Endothelial cell of umbilical vein (primary cell): ENCODE measurements around the gene PNLDC1. TPM values are rescaled to one million over a fixed set of nuclear protein-coding genes. Genes with fewer than 3 reads are reported as not detected.

Experiments
- BruUV-seq: library from RNA; stranded (reverse); fragments of 400-500 nt; replicated peaks from 2 replicates; lab custom pipeline; 2021; lab: Mats Ljungman, UMichigan
- CTCF ChIA-PET: fragments of 300-600, 350-600 bp; sonication (Branson Sonifier 250); formaldehyde crosslinking; loops from one replicate; lab custom pipeline; 2021; ENCODE audit warnings: antibody characterized with exemption, inconsistent platforms; lab: Charles Lee
- POLR2A ChIA-PET: fragments of 300-600, 350-600 bp; sonication (Branson Sonifier 250); formaldehyde crosslinking; loops from one replicate; lab custom pipeline; 2021; ENCODE audit warnings: antibody characterized with exemption, inconsistent platforms; lab: Charles Lee
- DNase-seq: peaks from one replicate; pipeline ENCODE4 v3.0.0-alpha.2; 2011; ENCODE audit warnings: low read depth, low spot score
- FAIRE-seq: peaks from 2 replicates; lab custom pipeline; 2011; peaks lifted over from hg19 to GRCh38; lab: Jason Lieb, UNC
- H2AFZ ChIP-seq: 2 replicates; pipeline ENCODE4 v1.6.0; 2012; ENCODE audit warnings: low read depth, low read length, control low read depth, inconsistent platforms
- H3K27ac ChIP-seq: 2 replicates; pipeline ENCODE4 v1.5.1; 2011; ENCODE audit warnings: low read depth, mild to moderate bottlenecking, control low read depth, low read length, moderate library complexity; ENCODE audit not compliant: insufficient read depth
- H3K27me3 ChIP-seq, 2 experiments: 2 replicates each; pipeline versions ENCODE4 v1.6.0 to v1.6.1; 2011; ENCODE audit warnings: low read length in 2 of 2, mixed read lengths in 1 of 2; ENCODE audit not compliant: control insufficient read depth in 2 of 2, insufficient read depth in 2 of 2
- H3K36me3 ChIP-seq, 2 experiments: 2 replicates in 1 of 2; 3 replicates in 1 of 2; pipeline ENCODE4 v1.5.1; 2011; ENCODE audit warnings: low read length in 2 of 2, mild to moderate bottlenecking in 1 of 2, moderate library complexity in 1 of 2; ENCODE audit not compliant: control insufficient read depth in 2 of 2, insufficient read depth in 2 of 2; ENCODE audit errors: extremely low read depth in 1 of 2
- H3K4me1 ChIP-seq: 3 replicates; pipeline ENCODE4 v1.5.1; 2011; ENCODE audit warnings: mild to moderate bottlenecking, low read length; ENCODE audit not compliant: control insufficient read depth, insufficient read depth; ENCODE audit errors: extremely low read depth
- H3K4me2 ChIP-seq: 2 replicates; pipeline ENCODE4 v1.6.1; 2011; ENCODE audit warnings: low read length, control low read depth, mixed read lengths; ENCODE audit not compliant: insufficient read depth
- H3K4me3 ChIP-seq, 3 experiments: fragments of 200-600 bp in 1 of 3; sonication (generic), shearing (Covaris generic) in 1 of 3; replicated peaks in 1 of 3; 2 replicates each; pipeline ENCODE4 v1.5.1; 2011 to 2016; ENCODE audit warnings: control low read depth in 3 of 3, low read length in 3 of 3, mild to moderate bottlenecking in 2 of 3, inconsistent platforms in 1 of 3, low read depth in 1 of 3, moderate library complexity in 1 of 3; ENCODE audit not compliant: insufficient read depth in 1 of 3
- H3K79me2 ChIP-seq: 2 replicates; pipeline ENCODE4 v1.6.0; 2012; ENCODE audit warnings: low read length, inconsistent platforms; ENCODE audit not compliant: control insufficient read depth, insufficient read depth
- H3K9ac ChIP-seq: replicated peaks from 2 replicates; pipeline ENCODE3; 2011; ENCODE audit warnings: low read length, control low read depth; ENCODE audit not compliant: insufficient read depth; ENCODE audit errors: extremely low read depth
- H3K9me1 ChIP-seq: replicated peaks from 3 replicates; pipeline ENCODE4 v1.6.0; 2011; ENCODE audit warnings: mild to moderate bottlenecking, low read length; ENCODE audit not compliant: control insufficient read depth, insufficient read depth; ENCODE audit errors: extremely low read depth
- H3K9me3 ChIP-seq: replicated peaks from 2 replicates; pipeline ENCODE4 v1.5.1; 2012; ENCODE audit warnings: low read length, inconsistent platforms; ENCODE audit not compliant: control insufficient read depth, insufficient read depth
- H4K20me1 ChIP-seq: replicated peaks from 2 replicates; pipeline ENCODE3; 2011; ENCODE audit warnings: mild to moderate bottlenecking, low read length; ENCODE audit not compliant: control insufficient read depth, insufficient read depth; ENCODE audit errors: extremely low read depth
- EZH2 ChIP-seq: IDR thresholded peaks from 2 replicates; pipeline ENCODE4 v1.6.1; 2012; ENCODE audit warnings: borderline replicate concordance, low read depth, mild to moderate bottlenecking, moderate library complexity, low read length, inconsistent platforms; ENCODE audit not compliant: severe bottlenecking
- FOS ChIP-seq: IDR thresholded peaks from 2 replicates; pipeline ENCODE4 v1.6.1; 2011; ENCODE audit warnings: mild to moderate bottlenecking, low read length, moderate library complexity, borderline replicate concordance; ENCODE audit not compliant: insufficient read depth
- GATA2 ChIP-seq: IDR thresholded peaks from 2 replicates; pipeline ENCODE4 v1.7.0; 2011; ENCODE audit warnings: low read depth, mild to moderate bottlenecking, moderate library complexity, mixed read lengths, low read length; ENCODE audit not compliant: insufficient read length, insufficient read depth
- JUN ChIP-seq: IDR thresholded peaks from 2 replicates; pipeline ENCODE4 v1.6.1; 2011; ENCODE audit warnings: borderline replicate concordance, low read depth; ENCODE audit not compliant: insufficient read length, insufficient read depth
- MAX ChIP-seq: IDR thresholded peaks from 2 replicates; pipeline ENCODE4 v1.6.1; 2011; ENCODE audit not compliant: insufficient read depth, insufficient read length
- MYC ChIP-seq: IDR thresholded peaks from one replicate; pipeline ENCODE4 v1.6.1; 2011; ENCODE audit warnings: mild to moderate bottlenecking, low read depth, low read length
- POLR2A ChIP-seq: IDR thresholded peaks from 2 replicates; pipeline ENCODE4 v1.6.1; 2012; ENCODE audit warnings: low read depth, mild to moderate bottlenecking, control low read depth, low read length
- POLR2AphosphoS5 ChIP-seq: IDR thresholded peaks from 2 replicates; pipeline ENCODE4 v1.6.1; 2012; ENCODE audit warnings: low read depth, mild to moderate bottlenecking, control low read depth, low read length, moderate library complexity; ENCODE audit not compliant: insufficient read depth
- dilution Hi-C: fragments of 300-500 bp; cut with MboI; formaldehyde crosslinking; loops from one replicate; pipeline ENCODE4 v1.15.0; 2019; ENCODE audit warnings: low sequenced_read_pairs; ENCODE audit not compliant: extremely low pct_ligation_motif_present
- intact Hi-C: fragments of 100-400 bp; cut with micrococcal nuclease; formaldehyde crosslinking; loops from one replicate; pipeline ENCODE4 v1.10.0; 2022
- polyA plus RNA-seq, 4 experiments: library from polyadenylated mRNA; depleted of rRNA in 3 of 4; stranded (reverse) in 3 of 4; unstranded in 1 of 4; fragments of >200 nt; gene quantifications; 2 replicates each; pipeline versions ENCODE4 v1.2.1 to v1.2.3, GENCODE V29; 2011 to 2012; ENCODE audit warnings: missing spikeins in 1 of 4
- total RNA-seq: library from RNA; stranded (reverse); gene quantifications from 2 replicates; pipeline ENCODE4 v1.2.3, GENCODE V29; 2021
- TF ChIP-seq, protein P1 (sequence below), 2 donors: IDR thresholded peaks; 1 replicate in 1 of 2; 2 replicates in 1 of 2; pipeline ENCODE4 v1.5.1; 2011; ENCODE audit warnings: low read length in 2 of 2, mild to moderate bottlenecking in 2 of 2, moderate library complexity in 2 of 2, control low read depth in 1 of 2, inconsistent platforms in 1 of 2, low read depth in 1 of 2; ENCODE audit not compliant: insufficient read depth in 1 of 2; ENCODE audit errors: extremely low read depth in 1 of 2

Gene PNLDC1
- total and polyA plus RNA-seq, 2 donors (not counting 3 experiments of a cell fraction or from before 2014, with no cell fraction given) = not detected

DNA sequence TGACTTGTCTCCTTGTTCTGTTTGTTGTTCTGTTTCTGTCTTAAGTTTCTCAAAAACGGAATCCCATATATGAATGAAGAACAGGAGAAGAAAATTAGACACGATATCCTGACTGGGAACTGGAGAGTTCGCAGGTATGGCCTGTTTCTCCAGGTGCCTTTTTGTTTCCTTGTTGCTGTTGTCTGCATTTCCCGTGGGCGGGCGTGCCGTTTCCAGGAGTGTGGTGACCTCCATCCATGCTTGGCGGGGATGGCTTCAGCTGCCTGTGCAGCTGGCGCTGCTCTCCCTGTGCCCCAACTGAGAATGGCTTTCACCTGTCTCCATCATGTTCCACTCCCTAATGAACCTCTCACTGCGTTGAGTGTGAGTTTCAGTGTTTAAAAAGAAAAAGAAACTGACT is 4.4 kb downstream of the PNLDC1 start:
- no peaks in the 10 kb centered on the region for H3K9me3 ChIP-seq
- DNase-seq = no peak
- H3K27me3 ChIP-seq = no peaks in the 10 kb centered on the region
- no peak for TF ChIP-seq EZH2
- TF ChIP-seq JUN = no peak
- no peak for TF ChIP-seq POLR2A
- TF ChIP-seq, protein P1, sequence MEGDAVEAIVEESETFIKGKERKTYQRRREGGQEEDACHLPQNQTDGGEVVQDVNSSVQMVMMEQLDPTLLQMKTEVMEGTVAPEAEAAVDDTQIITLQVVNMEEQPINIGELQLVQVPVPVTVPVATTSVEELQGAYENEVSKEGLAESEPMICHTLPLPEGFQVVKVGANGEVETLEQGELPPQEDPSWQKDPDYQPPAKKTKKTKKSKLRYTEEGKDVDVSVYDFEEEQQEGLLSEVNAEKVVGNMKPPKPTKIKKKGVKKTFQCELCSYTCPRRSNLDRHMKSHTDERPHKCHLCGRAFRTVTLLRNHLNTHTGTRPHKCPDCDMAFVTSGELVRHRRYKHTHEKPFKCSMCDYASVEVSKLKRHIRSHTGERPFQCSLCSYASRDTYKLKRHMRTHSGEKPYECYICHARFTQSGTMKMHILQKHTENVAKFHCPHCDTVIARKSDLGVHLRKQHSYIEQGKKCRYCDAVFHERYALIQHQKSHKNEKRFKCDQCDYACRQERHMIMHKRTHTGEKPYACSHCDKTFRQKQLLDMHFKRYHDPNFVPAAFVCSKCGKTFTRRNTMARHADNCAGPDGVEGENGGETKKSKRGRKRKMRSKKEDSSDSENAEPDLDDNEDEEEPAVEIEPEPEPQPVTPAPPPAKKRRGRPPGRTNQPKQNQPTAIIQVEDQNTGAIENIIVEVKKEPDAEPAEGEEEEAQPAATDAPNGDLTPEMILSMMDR (IDR thresholded peaks at IDR 0.05; ENCODE audit: extremely low read depth in 1 of 2, insufficient read depth in 1 of 2, low read depth in 1 of 2, low read length in 2 of 2) = no peak
- no peak for TF ChIP-seq GATA2
- TF ChIP-seq MYC = no peak
- no peak for TF ChIP-seq FOS
- no peak for TF ChIP-seq POLR2AphosphoS5
- TF ChIP-seq MAX = no peak
- dilution Hi-C loops = no loop called here
- intact Hi-C loops = no loop called here
- no peaks in the 10 kb centered on the region for H3K4me1 ChIP-seq
- H3K4me3 ChIP-seq = no peak overlapping the region
- BruUV-seq = no TSS peak
- ChIA-PET CTCF (no interaction called here), POLR2A (no interaction called here)
- H3K36me3 ChIP-seq = no peaks in the 10 kb centered on the region
- H3K4me2 ChIP-seq = no peak overlapping the region
- no peaks in the 10 kb centered on the region for H3K9me1 ChIP-seq
- no peaks in the 10 kb centered on the region for H4K20me1 ChIP-seq
- FAIRE-seq = no peak
- no peak overlapping the region for H3K9ac ChIP-seq
- H3K79me2 ChIP-seq = no peaks in the 10 kb centered on the region
- no peak overlapping the region for H3K27ac ChIP-seq
- H2AFZ ChIP-seq = no peak overlapping the region
